Naive thymus-derived CD8-positive, alpha-beta T cell (primary cell): ENCODE measurements around the gene SPANXA2. TPM values are rescaled to one million over a fixed set of nuclear protein-coding genes. Genes with fewer than 3 reads are reported as not detected.
"Not testable (repeated sequence)": the region's sequence is repeated elsewhere in the genome, so short reads cannot be mapped to it uniquely, and the experiment has no call there.

ENCODE experiments used
- ATAC-seq, 2 donors: fragments of 150-1000 bp; cut with Tn5 transposase in 1 of 2; sonication (Bioruptor Pico), chemical (Tn5 transposase) in 1 of 2; 1 replicate in 1 of 2; 2 replicates in 1 of 2; pipeline ENCODE4 v1.10.0; 2021; ENCODE audit warnings: mild to moderate bottlenecking in 2 of 2, moderate library complexity in 2 of 2
- POLR2A ChIA-PET: fragments of 350-600 bp; sonication (Branson Sonifier 250); formaldehyde crosslinking; loops from one replicate; lab custom pipeline; 2021; ENCODE audit warnings: antibody characterized with exemption; lab: Charles Lee
- DNase-seq, 10 donors: peaks; one replicate each; pipeline versions ENCODE4 v3.0.0 to v3.0.0-alpha.2; 2020 to 2022
- H3K27ac Mint-ChIP-seq, 10 donors: one replicate each; pipeline ENCODE4 v1.8.0; 2020 to 2022; ENCODE audit warnings: mild to moderate bottlenecking in 10 of 10, mixed read lengths in 10 of 10, moderate library complexity in 4 of 10, inconsistent platforms in 1 of 10
- H3K27me3 Mint-ChIP-seq, 5 donors: one replicate each; pipeline ENCODE4 v1.8.0; 2021 to 2022; ENCODE audit warnings: mixed read lengths in 5 of 5
- H3K36me3 Mint-ChIP-seq, 3 donors: one replicate each; pipeline ENCODE4 v1.8.0; 2020 to 2022; ENCODE audit warnings: mixed read lengths in 3 of 3, mild to moderate bottlenecking in 2 of 3, inconsistent platforms in 1 of 3
- H3K4me1 Mint-ChIP-seq, 4 donors: one replicate each; pipeline ENCODE4 v1.8.0; 2021 to 2022; ENCODE audit warnings: mixed read lengths in 4 of 4
- H3K4me3 Mint-ChIP-seq, 10 donors: one replicate each; pipeline ENCODE4 v1.8.0; 2020 to 2022; ENCODE audit warnings: mild to moderate bottlenecking in 10 of 10, mixed read lengths in 10 of 10, moderate library complexity in 6 of 10, inconsistent platforms in 1 of 10
- H3K9me3 Mint-ChIP-seq, 9 donors: one replicate each; pipeline ENCODE4 v1.8.0; 2020 to 2022; ENCODE audit warnings: mixed read lengths in 9 of 9, mild to moderate bottlenecking in 3 of 9, inconsistent platforms in 1 of 9, moderate library complexity in 1 of 9
- polyA plus RNA-seq, 3 donors: library from polyadenylated mRNA; unstranded; fragments of 300-500 nt; fragmentation: Illumina TruSeq; gene quantifications; one replicate each; pipeline ENCODE4 v1.2.3, GENCODE V29; 2021
- total RNA-seq, 8 experiments: library from RNA in 2 of 8; stranded (reverse) in 2 of 8; gene quantifications; one replicate each; pipeline ENCODE4 v1.2.3 and lab custom pipeline; 2021 to 2026

Gene SPANXA2
- not detected for total RNA-seq
- polyA plus RNA-seq = not detected
- total RNA-seq (lab: John Stamatoyannopoulos, UW) = 0 reads per million in 6 experiments

DNA sequence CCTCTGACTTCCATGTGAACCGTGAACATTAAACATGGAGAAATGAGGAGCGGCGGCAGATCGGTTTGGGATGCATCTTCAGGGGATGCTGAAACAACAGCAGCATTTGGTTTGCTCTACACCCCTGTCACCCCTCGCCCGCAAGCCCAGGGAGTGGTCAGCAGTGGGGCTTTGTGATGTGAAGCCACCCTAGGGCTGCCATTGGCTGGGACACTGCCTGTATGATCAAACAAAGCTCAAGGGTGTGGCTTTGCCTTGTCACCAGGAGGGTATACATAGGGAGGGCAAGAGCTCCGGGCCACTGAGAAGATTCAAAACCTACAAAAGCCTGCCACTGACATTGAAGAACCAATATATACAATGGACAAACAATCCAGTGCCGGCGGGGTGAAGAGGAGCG is at the start of gene SPANXA2:
TSS of gene SPANXA2 (plus strand) at position 301 of the 400 bp plus-strand sequence. CDS start at position 361, 60 bp downstream.
- ATAC-seq, POLR2A ChIA-PET, H3K27ac Mint-ChIP-seq, H3K4me3 Mint-ChIP-seq, H3K9me3 Mint-ChIP-seq, H3K4me1 Mint-ChIP-seq, H3K27me3 Mint-ChIP-seq, DNase-seq, H3K36me3 Mint-ChIP-seq: not testable (repeated sequence)

DNA sequence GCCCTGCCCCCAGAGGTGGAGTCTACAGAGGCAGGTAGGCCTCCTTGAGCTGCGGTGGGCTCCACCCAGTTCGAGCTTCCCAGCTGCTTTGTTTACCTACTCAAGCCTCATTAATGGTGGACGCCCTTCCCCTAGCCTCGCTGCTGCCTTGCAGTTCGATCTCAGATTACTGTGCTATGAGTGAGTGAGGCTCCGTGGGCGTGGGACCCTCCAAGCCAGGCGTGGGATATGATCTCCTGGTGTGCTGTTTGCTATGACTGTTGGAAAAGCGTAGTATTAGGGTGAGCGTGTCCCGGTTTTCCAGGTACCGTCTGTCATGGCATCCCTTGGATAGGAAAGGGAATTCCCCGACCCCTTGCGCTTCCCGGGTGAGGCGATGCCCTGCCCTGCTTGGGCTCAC is 47.0 kb upstream of the SPANXA2 start:
- H3K27me3 Mint-ChIP-seq, H3K4me1 Mint-ChIP-seq, H3K27ac Mint-ChIP-seq, ATAC-seq, H3K36me3 Mint-ChIP-seq, DNase-seq, POLR2A ChIA-PET, H3K4me3 Mint-ChIP-seq, H3K9me3 Mint-ChIP-seq: not testable (repeated sequence)

- H3K27me3 Mint-ChIP-seq, ATAC-seq, POLR2A ChIA-PET, DNase-seq, H3K9me3 Mint-ChIP-seq, H3K36me3 Mint-ChIP-seq, H3K27ac Mint-ChIP-seq, H3K4me3 Mint-ChIP-seq, H3K4me1 Mint-ChIP-seq: not testable (repeated sequence)
Measured at GRCh38 chrX:141584638-141585037, 4.9 kb upstream of the SPANXA2 start, which contains the start of gene SPANXA1. Gene SPANXA1 (minus strand): TSS chrX:141584738. CDS start chrX:141584678, 60 bp downstream.

DNA sequence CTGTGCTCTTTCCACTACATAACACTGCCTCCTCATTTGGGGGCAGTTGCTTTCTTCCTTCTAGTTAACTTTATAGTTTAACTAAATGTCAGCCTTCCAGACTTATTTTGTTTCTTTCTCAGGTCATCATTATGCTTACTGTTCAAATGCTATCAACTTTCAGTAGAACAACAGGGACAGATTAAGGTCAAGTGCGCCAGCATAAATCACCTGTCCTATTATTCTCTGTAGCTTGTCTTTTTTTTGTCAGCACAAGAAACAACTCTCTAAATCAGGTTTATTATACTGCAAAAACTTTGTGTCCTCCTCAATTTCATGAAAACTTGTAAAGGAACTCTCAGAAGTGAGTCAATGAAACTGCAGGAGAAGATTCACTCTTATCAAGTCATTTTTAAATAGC is 19.6 kb downstream of the SPANXA2 start:
- Mint-ChIP-seq H3K4me1 (no peaks in the 10 kb centered on the region), H3K27ac (no peak overlapping the region), H3K9me3 (peaks cover 0 to 17% (median 1%) of the 10 kb centered on the region in 9 donors)

DNA sequence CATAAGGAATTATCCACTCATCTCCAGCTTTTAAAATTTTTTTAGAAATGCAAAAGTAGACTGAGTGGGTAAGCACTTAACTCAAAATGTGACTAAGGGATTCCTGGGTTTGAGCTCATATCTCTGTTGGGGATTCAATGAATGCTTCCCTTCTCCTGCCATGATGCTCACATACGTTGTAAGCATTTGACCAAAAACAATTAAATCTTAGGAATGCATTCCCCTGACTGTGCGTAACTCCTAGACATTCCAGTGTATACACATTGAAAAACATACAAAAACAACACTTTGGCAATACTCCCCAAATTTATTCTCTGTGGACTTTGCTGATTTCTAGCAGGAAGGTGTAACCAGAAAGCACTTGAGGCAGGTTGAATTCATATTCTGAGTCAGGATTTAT is 29.8 kb downstream of the SPANXA2 start:
- peaks cover 0 to 2% (median 0%) of the 10 kb centered on the region in 3 donors for H3K36me3 Mint-ChIP-seq
- H3K27me3 Mint-ChIP-seq = no peaks in the 10 kb centered on the region
- no peak for ATAC-seq

More for the DNA sequence above, 19.6 kb downstream of the SPANXA2 start:
- no peak for DNase-seq
- no peak overlapping the region for H3K4me3 Mint-ChIP-seq
- no peak for ATAC-seq
- no peaks in the 10 kb centered on the region for H3K36me3 Mint-ChIP-seq
- POLR2A ChIA-PET = no interaction called here
- H3K27me3 Mint-ChIP-seq = no peaks in the 10 kb centered on the region

DNA sequence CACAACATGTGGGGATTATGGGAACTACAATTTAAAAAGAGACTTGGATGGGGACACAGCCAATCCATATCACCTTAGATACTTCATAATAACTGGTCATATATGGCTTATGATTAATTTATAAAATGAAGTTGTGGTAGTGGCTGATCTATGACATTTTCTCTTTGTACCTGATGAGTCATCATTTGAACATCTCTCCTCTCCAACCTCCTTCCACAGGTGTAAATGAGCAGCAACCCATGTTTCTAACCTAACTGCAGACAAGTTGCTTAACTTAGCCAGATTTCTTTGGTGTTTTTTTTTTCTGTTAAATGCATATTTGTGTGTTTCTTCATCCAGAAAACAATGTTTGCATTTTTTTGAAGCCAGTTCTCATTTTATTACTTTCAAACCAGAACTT is 42.6 kb downstream of the SPANXA2 start:
- Mint-ChIP-seq H3K4me1 (no peaks in the 10 kb centered on the region), H3K9me3 (peaks cover 0 to 12% (median 3%) of the 10 kb centered on the region in 9 donors), H3K27me3 (no peaks in the 10 kb centered on the region), H3K36me3 (no peaks in the 10 kb centered on the region), H3K4me3 (no peak overlapping the region), H3K27ac (no peak overlapping the region)
- POLR2A ChIA-PET = no interaction called here
- ATAC-seq (no peak), DNase-seq (no peak)

More for the DNA sequence above, 29.8 kb downstream of the SPANXA2 start:
- peaks cover 0 to 2% (median 0%) of the 10 kb centered on the region in 4 donors for H3K4me1 Mint-ChIP-seq
- peaks cover 0 to 38% (median 2%) of the 10 kb centered on the region in 9 donors for H3K9me3 Mint-ChIP-seq
- H3K4me3 Mint-ChIP-seq = no peak overlapping the region
- POLR2A ChIA-PET = no interaction called here
- DNase-seq = no peak
- no peak overlapping the region for H3K27ac Mint-ChIP-seq

DNA sequence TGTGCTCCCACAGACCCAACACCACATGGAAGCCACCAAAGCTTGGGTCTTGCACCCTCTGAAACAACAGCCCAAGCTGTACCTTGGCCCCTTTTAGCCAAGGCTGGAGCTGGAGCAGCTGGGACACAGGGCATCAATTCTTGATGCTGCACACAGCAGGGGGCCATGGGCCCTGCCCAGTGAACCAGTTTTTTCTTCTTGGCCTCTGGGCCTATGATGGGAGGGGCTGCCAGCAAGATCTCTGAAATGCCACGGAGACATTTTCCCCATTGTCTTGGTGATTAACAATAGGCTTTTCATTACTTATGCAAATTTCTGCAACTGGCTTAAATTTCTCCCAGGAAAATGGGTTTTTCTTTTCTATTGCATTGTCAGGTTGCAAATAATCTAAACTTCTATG is 49.0 kb downstream of the SPANXA2 start:
- Mint-ChIP-seq H3K4me3 (no peak overlapping the region), H3K36me3 (no peaks in the 10 kb centered on the region), H3K27ac (no peak overlapping the region), H3K4me1 (no peaks in the 10 kb centered on the region), H3K9me3 (peaks cover 0 to 8% (median 3%) of the 10 kb centered on the region in 9 donors), H3K27me3 (no peaks in the 10 kb centered on the region)
- DNase-seq (no peak), ATAC-seq (no peak)
- POLR2A ChIA-PET = no interaction called here

Other genes with a start within 250 kb of the SPANXA2 start
- gene SPANXA1, start 5.0 kb upstream of the SPANXA2 start, total RNA-seq = not detected
- not detected for gene SPANXA1, start 5.0 kb upstream of the SPANXA2 start, polyA plus RNA-seq
- gene SPANXD, start 109.0 kb downstream of the SPANXA2 start, total RNA-seq = not detected
- not detected for gene SPANXD, start 109.0 kb downstream of the SPANXA2 start, polyA plus RNA-seq
- gene MAGEC3, start 248.6 kb downstream of the SPANXA2 start, total RNA-seq = not detected
- not detected for gene MAGEC3, start 248.6 kb downstream of the SPANXA2 start, polyA plus RNA-seq